Measurements from ENCODE around the gene PAQR4. TPM values are rescaled to one million over a fixed set of nuclear protein-coding genes. Genes with fewer than 3 reads are reported as not detected.

Gene PAQR4
- polyA plus RNA-seq, 2 of the 4 experiments (the other 2 are of a cell fraction) = 8.0 to 18.6 TPM

- FAIRE-seq (peak; percentile 88), ATAC-seq (peak; percentile 96 to 98), DNase-seq (ENCODE audit: low read depth in 1 of 2, low spot score in 1 of 2) (peak; percentile 99 to 100)
- TF ChIP-seq MAX (IDR thresholded peaks at IDR 0.05) (peak; percentile 58; the same call in 1 of the 2 replicates), REST (IDR thresholded peaks at IDR 0.05) (no peak; the same call in 1 of the 2 replicates), CTCF (IDR thresholded peaks at IDR 0.05) (peak; percentile 71), RAD21 (conservative IDR thresholded peaks at IDR 0.05 in 1 of 2, IDR thresholded peaks at IDR 0.05 in 1 of 2) (peak; percentile 74 to 85), CEBPB (IDR thresholded peaks at IDR 0.05) (no peak), PBX3 (IDR thresholded peaks at IDR 0.05) (peak; percentile 76), RFX5 (IDR thresholded peaks at IDR 0.05) (peak; percentile 78; the same call in 1 of the 2 replicates), NPAS2 (CRISPR knock-in tag; IDR thresholded peaks at IDR 0.05; ENCODE audit: borderline replicate concordance) (no peak), USF2 (IDR thresholded peaks at IDR 0.05) (peak; percentile 43; the same call in 1 of the 2 replicates), SMC3 (IDR thresholded peaks at IDR 0.05) (peak; percentile 62), GATA3 (IDR thresholded peaks at IDR 0.05; ENCODE audit: borderline replicate concordance) (no peak), POLR2A (IDR thresholded peaks at IDR 0.05; ENCODE audit: low read length) (0 out of 2 replicates have a peak, but pooled peaks have one; percentile 26), MAZ (IDR thresholded peaks at IDR 0.05; ENCODE audit: borderline replicate concordance, low read depth, low read length) (no peak), ELK1 (IDR thresholded peaks at IDR 0.05; ENCODE audit: low read depth, low read length) (no peak), BCL3 (IDR thresholded peaks at IDR 0.05) (no peak), ZC3H11A (IDR thresholded peaks at IDR 0.05) (no peak), ESRRA (IDR thresholded peaks at IDR 0.05; ENCODE audit: borderline replicate concordance, low read length) (no peak)
- POLR2A ChIA-PET = interaction anchor here (1.7 to 9.6 kb wide), 2 partner anchors 18 to 25 kb away, joined by 7 to 107 read pairs; partner anchors contain the start of genes HCFC1R1, THOC6 and TNFRSF12A
- Histone ChIP-seq H3K4me1 (peaks cover 15% of the 10 kb centered on the region; the same call in 2 of the 3 replicates), H3K27ac (peak overlapping the region; percentile 76 to 87; a peak in 5 of 6 replicates), H3K4me3 (peak overlapping the region; percentile 65), H3K9me3 (no peaks in the 10 kb centered on the region), H3K4me2 (peak overlapping the region; percentile 100)
- CTCF ChIA-PET = interaction anchor here (0.6 to 14.8 kb wide), 25 partner anchors 8 to 1278 kb away, joined by 3 to 214 read pairs (median 4); partner anchors contain the start of genes CLDN6, HCFC1R1, THOC6 and TNFRSF12A
- WGBS (ENCODE audit: missing lambda C conversion rate) = 9% methylated on average over 42 of the region's 58 CpGs
Observed at GRCh38 chr16:3003582-3004270, 34.6 kb downstream of the PAQR4 start.
